ENCODE data around the gene ARL11.
A peak's percentile ranks its signal among the peaks of the same experiment; 100 is the strongest.

Gene ARL11

GRCh38 chr13:49649963-49650312 is 21.6 kb downstream of the ARL11 start:
- no peak for DNase-seq

GRCh38 chr13:49651570-49652354 is 23.5 kb downstream of the ARL11 start:
- no peak for DNase-seq

GRCh38 chr13:49652355-49653305 is 24.3 kb downstream of the ARL11 start:
- no peak for DNase-seq

GRCh38 chr13:49653478-49653877 is 25.2 kb downstream of the ARL11 start:
- DNase-seq = no peak

GRCh38 chr13:49654011-49654410 is 25.7 kb downstream of the ARL11 start:
- no peak for DNase-seq

GRCh38 chr13:49655906-49656305 is 27.6 kb downstream of the ARL11 start:
- DNase-seq = no peak

- no peak for DNase-seq
Measured at GRCh38 chr13:49657241-49657641, 28.9 kb downstream of the ARL11 start.

GRCh38 chr13:49664606-49665005 is 36.3 kb downstream of the ARL11 start:
- no peak for DNase-seq

- DNase-seq = no peak
Measured at GRCh38 chr13:49667773-49668172, 39.5 kb downstream of the ARL11 start.

- peak; percentile 26 to 38 for DNase-seq
Measured at GRCh38 chr13:49669735-49670309, 41.5 kb downstream of the ARL11 start.

GRCh38 chr13:49670828-49671227 is 42.5 kb downstream of the ARL11 start:
- DNase-seq = no peak

GRCh38 chr13:49676581-49677298 is 48.4 kb downstream of the ARL11 start:
- DNase-seq = no peak

- DNase-seq = no peak
Measured at GRCh38 chr13:49678191-49678914, 50.0 kb downstream of the ARL11 start.

- DNase-seq = no peak
Measured at GRCh38 chr13:49679246-49679645, 50.9 kb downstream of the ARL11 start.

GRCh38 chr13:49681842-49682435 is 53.6 kb downstream of the ARL11 start:
- DNase-seq = no peak

Measured in NCI-H187 (cell line).